Rectal smooth muscle tissue (tissue), 1 donor: ENCODE data around the gene CCDC197.

Experiments
- H3K27ac ChIP-seq: one replicate; pipeline ENCODE4 v1.7.0; 2013; ENCODE audit warnings: low read depth, low read length, inconsistent platforms
- H3K27me3 ChIP-seq: one replicate; pipeline ENCODE4 v1.7.0; 2013; ENCODE audit warnings: low read length; ENCODE audit not compliant: control insufficient read depth, insufficient read depth
- H3K36me3 ChIP-seq: one replicate; pipeline ENCODE4 v1.7.0; 2013; ENCODE audit warnings: low read length; ENCODE audit not compliant: control insufficient read depth, insufficient read depth
- H3K4me1 ChIP-seq: one replicate; pipeline ENCODE4 v1.7.0; 2013; ENCODE audit warnings: low read length; ENCODE audit not compliant: control insufficient read depth, insufficient read depth
- H3K4me3 ChIP-seq: one replicate; pipeline ENCODE4 v1.7.0; 2013; ENCODE audit warnings: low read length
- H3K9ac ChIP-seq: one replicate; pipeline ENCODE4 v1.7.0; 2013; ENCODE audit warnings: low read length

The CCDC197 gene

DNA sequence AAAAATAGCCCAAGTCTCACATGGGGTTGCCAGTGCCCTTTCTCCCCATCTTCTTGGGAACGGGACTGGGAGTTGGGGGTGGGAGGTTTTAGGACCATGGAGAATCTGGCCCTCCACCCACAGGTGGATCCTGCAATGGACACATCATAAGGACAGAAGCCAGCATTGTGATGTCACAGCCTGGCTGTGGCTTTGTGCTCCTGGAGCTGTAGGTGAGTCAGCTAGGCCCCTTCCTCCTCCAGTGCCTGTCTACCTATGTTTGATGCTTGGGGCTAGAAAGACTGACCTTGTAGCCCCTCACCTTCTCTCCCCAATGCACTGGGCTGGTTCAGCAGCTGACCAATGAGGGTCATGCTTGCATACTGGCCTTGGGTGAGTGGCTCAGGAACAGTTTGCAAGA, at the start of gene CCDC197:
TSS of gene CCDC197 (plus strand) at position 220 of the 400 bp plus-strand sequence. CDS start 831 bp downstream, outside the sequence.
- H3K9ac ChIP-seq: no peak within 1 kb of the TSS
- peak within 1 kb of the TSS; percentile 84 for H3K27ac ChIP-seq
- H3K4me1 ChIP-seq: peaks cover 28% of the 10 kb centered on the region
- H3K36me3 ChIP-seq: no peaks in the 10 kb centered on the region
- H3K27me3 ChIP-seq: peaks cover 4% of the 10 kb centered on the region
- no peak within 1 kb of the TSS for H3K4me3 ChIP-seq

DNA sequence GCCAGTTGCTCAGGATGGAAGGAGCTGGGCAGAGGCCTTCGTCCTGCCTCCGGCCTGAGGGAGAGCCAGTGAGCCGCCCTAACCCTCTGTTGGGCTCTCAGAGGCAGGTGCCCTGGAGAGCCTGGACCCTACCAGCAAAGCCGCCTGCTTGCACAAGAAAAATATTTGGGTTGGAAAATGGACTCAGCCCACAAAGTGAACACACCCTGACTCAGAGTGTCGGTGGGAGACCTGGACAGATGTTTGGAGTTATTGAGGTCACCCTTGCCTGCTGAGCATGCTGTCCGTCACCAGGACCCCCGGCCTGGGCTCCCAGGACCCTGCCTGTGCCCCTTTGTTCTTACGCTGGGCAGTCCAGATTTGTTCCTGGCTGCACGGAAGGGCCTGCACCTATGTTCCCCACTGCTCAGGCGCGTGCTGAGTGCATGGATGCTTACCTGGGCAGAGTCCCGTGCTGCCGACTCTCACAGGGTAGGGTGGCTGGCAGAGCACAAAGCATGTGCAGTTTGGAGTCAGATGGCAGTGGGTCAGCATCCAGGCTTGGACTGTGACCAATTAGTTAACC, 47.5 kb upstream of the CCDC197 start:
- Histone ChIP-seq H3K27me3 (no peaks in the 10 kb centered on the region), H3K27ac (no peak overlapping the region), H3K4me1 (peaks cover 7% of the 10 kb centered on the region), H3K9ac (no peak overlapping the region), H3K36me3 (peaks cover 23% of the 10 kb centered on the region), H3K4me3 (no peak overlapping the region)

DNA sequence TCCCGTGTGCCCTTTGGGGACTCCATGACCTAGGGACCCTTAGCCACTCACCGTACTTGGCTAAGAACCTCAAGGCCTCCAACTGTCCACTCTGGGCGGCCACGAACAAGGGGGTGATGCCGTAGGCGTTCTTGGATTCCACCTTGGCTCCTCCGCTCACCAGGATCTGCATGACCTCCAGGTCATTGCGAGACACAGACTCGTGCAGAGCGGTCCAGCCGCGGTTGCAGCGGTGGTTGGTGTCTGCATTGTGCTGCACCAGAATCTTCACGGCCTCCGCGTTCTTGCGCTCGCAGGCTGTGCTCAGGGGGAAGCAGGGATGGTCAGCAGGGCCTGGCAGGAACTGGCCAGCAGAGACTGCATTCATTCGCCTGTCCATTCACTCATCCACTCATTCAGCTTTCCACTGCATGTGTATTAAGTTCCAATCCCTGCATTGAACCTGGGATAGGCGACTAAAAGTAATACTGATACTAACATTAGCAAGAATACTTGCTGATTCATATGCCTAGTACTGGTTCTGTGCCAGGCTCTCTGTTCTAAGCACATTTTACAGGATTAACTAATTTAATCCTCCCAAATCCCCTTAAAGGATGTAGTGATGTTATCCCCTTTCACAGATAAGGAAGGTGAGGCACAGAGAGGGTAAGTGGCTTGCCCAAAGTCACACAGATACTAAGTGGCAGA, 46.0 kb upstream of the CCDC197 start:
- H3K27me3 ChIP-seq: no peaks in the 10 kb centered on the region
- H3K27ac ChIP-seq: no peak overlapping the region
- H3K4me1 ChIP-seq: peaks cover 7% of the 10 kb centered on the region
- no peak overlapping the region for H3K9ac ChIP-seq
- H3K4me3 ChIP-seq: no peak overlapping the region
- H3K36me3 ChIP-seq: peaks cover 20% of the 10 kb centered on the region

DNA sequence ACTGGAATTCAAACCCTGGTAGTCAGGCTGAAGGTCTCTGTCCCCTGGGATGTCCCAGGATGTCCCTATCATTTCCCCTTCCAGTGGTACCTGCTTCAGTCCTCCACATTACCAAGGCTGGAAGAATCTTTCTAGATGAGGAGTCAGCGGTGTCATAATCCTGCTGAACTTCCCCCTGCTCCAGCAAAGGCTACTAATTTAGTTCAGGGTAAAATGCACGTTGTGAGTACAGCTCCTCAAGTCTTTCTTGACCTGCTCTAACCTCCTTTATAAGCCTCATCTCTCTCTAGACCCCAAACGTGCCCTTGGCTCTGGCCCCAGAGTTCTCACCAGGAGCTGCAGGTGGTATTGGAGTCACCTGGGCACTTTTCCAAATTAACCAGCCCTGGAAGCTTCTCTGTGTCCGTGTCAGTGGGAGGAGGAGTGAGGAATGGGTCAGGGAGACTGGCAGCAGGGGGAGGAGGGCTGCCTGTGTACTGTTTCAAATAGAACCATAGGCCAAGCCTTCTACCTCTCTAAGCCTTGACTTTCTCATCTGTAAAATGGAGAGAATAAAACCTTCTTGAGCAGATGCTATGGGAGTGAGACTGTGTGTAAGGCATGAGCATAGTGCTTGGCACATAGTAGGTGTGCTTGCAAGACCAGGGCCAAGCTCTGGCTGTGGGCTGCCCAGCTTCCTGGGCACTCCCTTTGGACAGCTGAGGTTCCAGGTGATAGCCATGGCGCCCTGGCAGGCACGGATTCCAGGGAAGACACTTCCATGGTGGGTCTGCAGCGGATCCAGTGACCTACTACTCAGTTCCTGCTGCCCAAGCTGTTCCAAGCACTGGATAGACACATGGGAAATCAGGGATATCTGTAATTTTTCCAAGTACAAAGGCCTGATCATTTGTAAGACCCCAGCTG, 45.2 kb upstream of the CCDC197 start:
- peaks cover 11% of the 10 kb centered on the region for H3K4me1 ChIP-seq

DNA sequence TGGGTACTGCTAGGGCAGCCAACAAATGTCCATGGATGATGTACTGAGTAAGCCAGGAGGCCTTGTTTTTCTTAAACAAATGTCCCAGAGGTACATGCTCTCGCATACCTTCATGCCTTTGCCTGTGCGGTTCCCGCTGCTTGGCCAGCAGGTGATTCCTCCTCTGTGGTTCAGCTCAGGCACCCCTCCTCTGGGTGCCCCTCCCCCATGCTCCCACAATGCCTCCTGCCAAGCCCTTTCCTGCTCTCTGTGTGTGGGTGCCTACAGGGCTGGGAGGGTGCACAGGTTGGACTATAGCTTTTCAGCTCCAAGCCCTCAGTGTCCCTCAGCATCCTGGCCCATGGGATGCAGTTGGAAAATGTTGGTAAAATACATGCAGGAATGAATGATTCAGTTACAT, 44.3 kb upstream of the CCDC197 start:
- H3K4me3 ChIP-seq: no peak overlapping the region
- no peaks in the 10 kb centered on the region for H3K27me3 ChIP-seq
- peaks cover 17% of the 10 kb centered on the region for H3K4me1 ChIP-seq
- peaks cover 16% of the 10 kb centered on the region for H3K36me3 ChIP-seq
- peak overlapping the region; percentile 67 for H3K27ac ChIP-seq
- H3K9ac ChIP-seq: no peak overlapping the region

More for the DNA sequence above, 45.2 kb upstream of the CCDC197 start:
- Histone ChIP-seq H3K4me3 (no peak overlapping the region), H3K27ac (no peak overlapping the region), H3K36me3 (peaks cover 16% of the 10 kb centered on the region), H3K27me3 (no peaks in the 10 kb centered on the region), H3K9ac (no peak overlapping the region)

DNA sequence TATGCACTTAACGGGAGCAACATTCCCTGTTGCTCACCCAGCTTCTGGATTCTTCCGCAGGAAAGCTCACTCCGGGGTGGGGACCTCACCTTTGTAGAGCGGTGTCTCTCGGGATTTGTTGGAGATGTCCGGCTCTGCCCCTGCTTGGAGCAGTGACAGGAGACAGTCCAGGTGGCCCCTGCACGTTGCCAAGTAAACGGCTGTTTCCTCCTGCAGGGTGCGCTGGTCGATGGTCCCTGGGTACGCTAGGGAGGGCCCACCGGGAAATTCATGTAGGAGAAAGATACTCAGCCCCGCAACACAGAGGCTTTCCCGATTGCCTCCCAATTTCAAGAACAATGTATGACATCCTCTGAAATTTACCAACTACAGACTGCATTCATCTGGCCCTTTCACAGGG, 43.8 kb upstream of the CCDC197 start:
- no peaks in the 10 kb centered on the region for H3K27me3 ChIP-seq
- H3K9ac ChIP-seq: no peak overlapping the region
- H3K36me3 ChIP-seq: peaks cover 16% of the 10 kb centered on the region
- H3K4me3 ChIP-seq: peak overlapping the region; percentile 20
- H3K4me1 ChIP-seq: peaks cover 17% of the 10 kb centered on the region
- peak overlapping the region; percentile 67 for H3K27ac ChIP-seq

DNA sequence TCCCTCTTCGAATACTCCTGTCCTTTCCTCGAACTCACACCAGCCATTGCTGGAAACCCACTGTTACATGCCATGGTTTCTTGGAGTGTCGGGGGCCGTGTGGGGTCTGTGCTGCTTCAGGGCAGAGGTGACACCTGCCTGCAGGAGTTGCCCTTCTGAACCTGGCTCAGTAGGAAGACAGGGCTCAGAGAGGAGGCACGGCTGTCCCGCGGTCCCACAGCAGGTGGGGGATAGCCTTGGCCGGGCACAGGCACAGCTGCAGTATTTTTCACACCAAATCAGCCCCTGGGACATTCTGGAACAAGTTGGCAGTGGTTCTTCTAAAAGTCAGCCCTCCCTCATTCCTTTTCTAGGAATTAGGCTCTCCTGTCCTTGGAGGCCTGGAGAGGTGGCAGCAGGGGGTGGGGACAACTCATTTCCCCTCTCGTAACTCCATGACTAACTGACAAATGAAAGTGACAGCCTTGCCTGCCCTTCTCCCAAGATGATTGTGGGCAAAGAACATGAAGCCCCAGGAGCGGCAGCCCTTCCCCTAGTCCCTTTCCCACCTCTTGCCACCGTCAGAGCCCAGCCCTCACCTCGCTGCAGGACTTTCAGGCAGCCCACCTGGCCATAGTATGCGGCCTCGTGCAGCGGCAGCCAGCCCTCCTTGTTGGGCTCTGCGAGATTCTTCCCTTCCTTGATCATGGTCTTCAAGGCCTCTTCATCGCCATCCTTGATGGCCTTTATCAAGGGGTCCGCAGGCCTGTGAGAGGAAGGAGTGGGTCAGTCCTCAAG, 43.2 kb upstream of the CCDC197 start:
- peak overlapping the region; percentile 20 for H3K4me3 ChIP-seq
- H3K36me3 ChIP-seq: peaks cover 16% of the 10 kb centered on the region
- peak overlapping the region; percentile 67 for H3K27ac ChIP-seq
- H3K9ac ChIP-seq: no peak overlapping the region
- no peaks in the 10 kb centered on the region for H3K27me3 ChIP-seq
- peaks cover 22% of the 10 kb centered on the region for H3K4me1 ChIP-seq

DNA sequence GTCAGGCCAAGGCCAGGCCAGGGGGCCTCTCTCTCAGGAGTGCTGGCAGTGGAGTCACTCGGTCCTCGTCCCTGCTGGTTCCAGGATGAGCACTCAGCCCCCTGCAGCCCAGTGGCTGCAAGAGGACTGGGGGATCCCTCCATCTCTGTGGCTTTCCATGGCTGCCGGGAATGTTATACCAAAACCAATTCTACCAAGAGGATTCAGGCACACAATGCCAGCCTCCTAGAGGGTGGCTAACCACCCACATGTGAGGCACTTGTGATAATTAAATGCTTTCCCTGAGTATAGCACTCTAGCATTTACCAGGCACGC, 42.6 kb upstream of the CCDC197 start:
- Histone ChIP-seq H3K27ac (peak overlapping the region; percentile 67), H3K4me1 (peaks cover 28% of the 10 kb centered on the region), H3K9ac (no peak overlapping the region), H3K27me3 (no peaks in the 10 kb centered on the region), H3K36me3 (peaks cover 16% of the 10 kb centered on the region), H3K4me3 (no peak overlapping the region)

DNA sequence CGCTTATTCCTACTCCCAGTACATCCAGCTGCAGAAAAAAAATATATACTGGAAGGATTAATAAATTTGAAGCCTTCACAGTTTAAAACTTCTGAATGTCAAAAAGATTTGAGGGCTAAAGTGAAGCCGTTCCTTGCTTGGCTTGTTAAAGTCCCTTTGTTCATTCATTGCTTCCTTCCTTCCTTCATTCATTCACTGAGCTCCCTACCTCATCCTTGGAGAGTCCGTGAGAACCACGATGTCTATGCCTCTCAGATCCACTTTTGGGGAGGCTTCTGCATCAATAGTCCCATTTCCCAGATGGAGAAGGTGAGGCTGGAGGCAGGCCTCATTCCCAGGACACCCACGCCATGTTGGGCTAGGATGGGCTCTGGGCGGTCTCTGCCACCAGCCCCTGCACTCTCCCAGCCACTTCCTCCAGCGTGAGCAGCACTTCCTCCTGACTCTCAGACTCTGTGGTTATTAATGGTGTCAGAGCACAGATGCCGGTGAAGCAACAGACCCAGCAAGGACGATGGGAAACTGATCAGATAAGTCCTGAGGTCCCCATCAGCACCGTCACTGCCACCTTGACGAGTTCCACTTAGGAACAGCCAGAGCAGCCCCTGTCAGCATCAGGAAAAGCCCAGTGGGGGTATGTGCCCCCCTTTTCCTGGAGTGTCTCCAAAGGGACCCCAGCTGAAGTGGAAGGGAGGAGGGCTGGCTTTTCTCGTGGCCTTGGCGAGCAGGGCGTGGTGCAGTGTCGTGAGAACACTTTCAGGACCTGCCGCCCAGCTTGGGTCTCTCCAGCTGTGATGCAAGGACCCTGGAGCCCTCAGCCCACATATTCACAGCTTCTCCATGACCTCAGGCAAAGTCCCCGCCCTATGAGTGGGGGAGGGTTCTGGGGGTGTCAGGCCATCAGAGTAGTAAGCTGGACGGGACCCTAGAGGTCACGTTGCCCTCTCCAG, 41.9 kb upstream of the CCDC197 start:
- H3K36me3 ChIP-seq: peaks cover 10% of the 10 kb centered on the region
- H3K27me3 ChIP-seq: no peaks in the 10 kb centered on the region
- H3K9ac ChIP-seq: peak overlapping the region; percentile 25
- H3K27ac ChIP-seq: peak overlapping the region; percentile 67
- H3K4me1 ChIP-seq: peaks cover 30% of the 10 kb centered on the region
- peak overlapping the region; percentile 34 for H3K4me3 ChIP-seq

DNA sequence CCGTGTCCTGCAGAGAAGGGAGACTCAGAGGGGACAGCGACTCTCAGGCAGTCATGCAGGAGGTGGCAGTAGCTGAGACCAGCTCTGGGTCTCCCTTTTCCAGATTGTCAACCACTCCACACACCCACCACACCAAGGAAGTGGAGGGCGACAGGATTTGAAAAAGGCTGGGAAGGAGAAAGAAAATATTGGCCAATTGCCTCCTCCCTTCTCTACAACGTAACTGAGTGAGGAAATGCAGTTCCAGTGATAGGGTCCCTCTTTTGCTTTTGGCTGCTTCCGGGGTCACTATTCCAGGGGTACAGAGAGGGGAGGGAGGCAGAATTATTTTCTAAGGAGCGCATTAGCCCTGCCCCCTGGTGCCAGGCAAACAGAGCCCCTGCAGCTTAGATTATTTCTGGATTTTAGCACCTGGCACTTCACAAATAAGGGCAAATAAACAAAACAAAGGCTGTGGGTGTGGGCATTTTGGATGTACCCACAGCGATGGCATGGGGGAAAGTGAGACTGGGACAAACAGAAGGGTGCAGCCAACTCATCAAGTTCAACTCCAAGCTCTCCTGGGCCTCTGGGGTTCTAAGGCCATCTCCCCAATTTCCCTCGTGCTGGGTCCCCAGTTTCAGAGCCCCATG, 41.1 kb upstream of the CCDC197 start:
- peaks cover 30% of the 10 kb centered on the region for H3K4me1 ChIP-seq
- H3K9ac ChIP-seq: no peak overlapping the region
- H3K4me3 ChIP-seq: peak overlapping the region; percentile 34
- peak overlapping the region; percentile 69 for H3K27ac ChIP-seq
- peaks cover 2% of the 10 kb centered on the region for H3K36me3 ChIP-seq
- H3K27me3 ChIP-seq: no peaks in the 10 kb centered on the region
